GM10847 (cell line): ENCODE measurements around the gene PABPC1L.

Experiments
- POLR2A ChIP-seq: IDR thresholded peaks from 2 replicates; pipeline ENCODE4 v1.6.1; 2011; ENCODE audit not compliant: insufficient read length; ENCODE audit errors: extremely low read depth

The PABPC1L gene

GRCh38 chr20:44896583-44896982 is 13.3 kb upstream of the PABPC1L start:
- no peak for TF ChIP-seq POLR2A

GRCh38 chr20:44897133-44897532 is 12.7 kb upstream of the PABPC1L start:
- no peak for TF ChIP-seq POLR2A

- TF ChIP-seq POLR2A, result no peak
Measured at GRCh38 chr20:44900231-44900854, 9.5 kb upstream of the PABPC1L start.

GRCh38 chr20:44901974-44902373 is 7.9 kb upstream of the PABPC1L start:
- no peak for TF ChIP-seq POLR2A

- TF ChIP-seq POLR2A, result no peak
Measured at GRCh38 chr20:44904377-44904776, 5.5 kb upstream of the PABPC1L start.

GRCh38 chr20:44908987-44909871 is 631 bp upstream of the PABPC1L start:
- no peak for TF ChIP-seq POLR2A

- no peak for TF ChIP-seq POLR2A
Measured at GRCh38 chr20:44910690-44911262, 916 bp downstream of the PABPC1L start.

- TF ChIP-seq POLR2A, result no peak
Measured at GRCh38 chr20:44911264-44911921, 1.5 kb downstream of the PABPC1L start.

GRCh38 chr20:44912189-44912588 is 2.3 kb downstream of the PABPC1L start:
- no peak for TF ChIP-seq POLR2A

- no peak for TF ChIP-seq POLR2A
Measured at GRCh38 chr20:44914924-44915323, 5.1 kb downstream of the PABPC1L start.

GRCh38 chr20:44916586-44916985 is 6.7 kb downstream of the PABPC1L start:
- TF ChIP-seq POLR2A, result no peak

GRCh38 chr20:44917399-44917798 is 7.5 kb downstream of the PABPC1L start:
- TF ChIP-seq POLR2A, result no peak

- no peak for TF ChIP-seq POLR2A
Measured at GRCh38 chr20:44918342-44918741, 8.5 kb downstream of the PABPC1L start.

GRCh38 chr20:44918761-44919160 is 8.9 kb downstream of the PABPC1L start:
- TF ChIP-seq POLR2A, result no peak

- no peak for TF ChIP-seq POLR2A
Measured at GRCh38 chr20:44921447-44921846, 11.6 kb downstream of the PABPC1L start.

GRCh38 chr20:44924541-44924940 is 14.7 kb downstream of the PABPC1L start:
- TF ChIP-seq POLR2A, result no peak
